Measurements from ENCODE around the gene BRD1. TPM values are rescaled to one million over a fixed set of nuclear protein-coding genes. Genes with fewer than 3 reads are reported as not detected.

The BRD1 gene
- total RNA-seq, 3 donors from 2014 or later = 33.4 to 51.3 (median 48.4) TPM

DNA sequence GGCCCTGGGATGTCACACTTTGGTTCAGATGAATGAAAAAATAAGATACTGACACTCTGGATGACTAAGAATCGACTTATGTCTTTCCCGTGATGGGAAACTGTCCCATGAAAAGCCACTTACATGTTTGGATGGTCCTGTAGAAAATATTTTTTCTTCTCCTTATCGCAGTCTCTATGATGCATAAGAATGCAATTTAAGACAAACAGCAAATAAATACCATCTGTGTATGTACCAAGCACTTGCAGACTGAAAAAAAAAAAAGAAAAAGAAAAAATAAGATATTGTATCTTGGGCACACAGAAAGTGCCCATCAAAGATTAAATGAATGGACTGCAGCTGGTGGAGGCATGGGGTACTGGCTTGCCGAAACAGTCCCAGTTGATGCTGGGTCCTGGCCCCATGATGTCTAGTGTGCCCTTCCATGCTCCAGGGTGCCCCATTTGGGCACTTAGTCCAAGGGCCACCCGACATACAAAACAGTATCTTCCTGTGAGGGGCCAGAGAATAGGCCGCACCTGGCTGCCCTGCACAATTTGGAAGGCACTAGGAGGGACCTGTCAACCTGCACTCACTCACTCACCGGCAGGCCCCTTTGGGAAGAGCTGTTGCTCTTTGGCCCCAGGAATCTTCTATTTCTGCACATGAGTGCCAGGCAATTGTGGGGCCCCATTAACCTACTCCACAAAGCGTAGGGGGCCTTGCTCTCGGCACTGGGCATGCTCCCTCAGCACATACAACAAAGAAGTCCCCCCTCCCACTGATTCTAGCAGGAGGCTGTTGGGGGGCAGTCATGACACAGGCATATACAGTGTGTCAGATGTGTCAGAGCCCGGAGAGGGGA, 23.5 kb upstream of the BRD1 start:
- ATAC-seq (no peak), DNase-seq (no peak)
- Histone ChIP-seq H3K4me3 (no peak overlapping the region), H3K4me1 (ENCODE audit: low read depth) (peaks cover 25% of the 10 kb centered on the region), H3K36me3 (ENCODE audit: low read depth) (no peaks in the 10 kb centered on the region), H3K9me3 (no peaks in the 10 kb centered on the region)
- intact Hi-C loops (cut with DNase I, micrococcal nuclease) = no loop called here
- TF ChIP-seq, protein P1, sequence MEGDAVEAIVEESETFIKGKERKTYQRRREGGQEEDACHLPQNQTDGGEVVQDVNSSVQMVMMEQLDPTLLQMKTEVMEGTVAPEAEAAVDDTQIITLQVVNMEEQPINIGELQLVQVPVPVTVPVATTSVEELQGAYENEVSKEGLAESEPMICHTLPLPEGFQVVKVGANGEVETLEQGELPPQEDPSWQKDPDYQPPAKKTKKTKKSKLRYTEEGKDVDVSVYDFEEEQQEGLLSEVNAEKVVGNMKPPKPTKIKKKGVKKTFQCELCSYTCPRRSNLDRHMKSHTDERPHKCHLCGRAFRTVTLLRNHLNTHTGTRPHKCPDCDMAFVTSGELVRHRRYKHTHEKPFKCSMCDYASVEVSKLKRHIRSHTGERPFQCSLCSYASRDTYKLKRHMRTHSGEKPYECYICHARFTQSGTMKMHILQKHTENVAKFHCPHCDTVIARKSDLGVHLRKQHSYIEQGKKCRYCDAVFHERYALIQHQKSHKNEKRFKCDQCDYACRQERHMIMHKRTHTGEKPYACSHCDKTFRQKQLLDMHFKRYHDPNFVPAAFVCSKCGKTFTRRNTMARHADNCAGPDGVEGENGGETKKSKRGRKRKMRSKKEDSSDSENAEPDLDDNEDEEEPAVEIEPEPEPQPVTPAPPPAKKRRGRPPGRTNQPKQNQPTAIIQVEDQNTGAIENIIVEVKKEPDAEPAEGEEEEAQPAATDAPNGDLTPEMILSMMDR (IDR thresholded peaks at IDR 0.05) = no peak

- TF ChIP-seq, protein P1 (IDR thresholded peaks at IDR 0.05) = no peak
- no peak overlapping the region for H3K4me3 ChIP-seq
- no peak for ATAC-seq
- DNase-seq = peak in 1 of 3 donors; percentile 37
- no peaks in the 10 kb centered on the region for H3K9me3 ChIP-seq
- intact Hi-C loops (cut with DNase I, micrococcal nuclease) = no loop called here
- H3K36me3 ChIP-seq (ENCODE audit: low read depth) = no peaks in the 10 kb centered on the region
- H3K4me1 ChIP-seq (ENCODE audit: low read depth) = peaks cover 16% of the 10 kb centered on the region
These were observed 22.6 kb upstream of the BRD1 start for GRCh38 chr22:49850021-49850911.

DNA sequence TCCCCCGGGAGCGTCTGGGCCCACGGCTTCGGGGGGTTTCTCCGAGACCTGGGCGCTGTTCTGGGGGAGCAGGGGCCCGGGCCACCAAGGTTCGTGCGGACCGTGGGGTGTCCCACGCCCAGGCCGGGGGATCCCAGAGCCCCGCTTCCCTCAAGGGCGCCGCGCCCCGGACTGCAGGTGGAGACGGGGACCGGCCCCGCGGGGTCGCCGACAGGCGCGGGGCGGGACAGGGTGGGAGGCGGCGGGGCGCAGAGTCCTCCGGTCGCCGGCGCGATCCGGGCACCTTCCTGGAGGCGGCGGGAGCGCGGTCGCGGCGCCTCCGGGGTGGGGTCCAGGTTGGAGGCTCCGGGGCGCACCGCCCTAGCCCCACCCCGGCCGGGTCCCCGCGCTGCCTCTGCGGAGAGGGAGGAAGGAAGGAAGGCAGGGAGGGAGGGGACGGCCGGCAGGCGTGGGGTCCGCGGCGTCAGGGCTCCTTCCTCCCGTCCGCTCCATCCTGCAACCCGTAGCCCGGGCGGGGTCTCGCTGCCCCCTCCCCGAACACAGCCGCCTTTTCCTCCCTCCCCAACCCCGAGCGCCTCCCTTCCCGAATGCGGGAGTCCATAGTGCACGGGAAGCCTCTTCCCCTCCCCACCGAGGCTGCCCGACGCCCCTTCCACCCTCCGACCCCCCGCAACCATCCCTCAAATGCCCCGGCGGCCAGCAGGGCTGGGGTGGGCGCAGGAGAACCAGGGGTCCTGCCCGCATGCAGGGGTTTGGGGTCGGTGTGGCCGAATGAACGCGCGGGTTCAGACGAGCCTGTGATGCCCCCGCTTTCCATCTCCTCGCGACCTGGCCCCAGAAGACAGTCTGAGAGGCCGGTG, 21.7 kb upstream of the BRD1 start:
- peak in 1 of 3 donors; percentile 50 for DNase-seq
- H3K36me3 ChIP-seq (ENCODE audit: low read depth) = no peaks in the 10 kb centered on the region
- H3K4me3 ChIP-seq = no peak overlapping the region
- ATAC-seq = no peak
- intact Hi-C loops (cut with DNase I, micrococcal nuclease) = no loop called here
- no peaks in the 10 kb centered on the region for H3K9me3 ChIP-seq
- TF ChIP-seq, protein P1 (IDR thresholded peaks at IDR 0.05) = no peak
- H3K4me1 ChIP-seq (ENCODE audit: low read depth) = peaks cover 15% of the 10 kb centered on the region

- Histone ChIP-seq H3K36me3 (ENCODE audit: low read depth) (no peaks in the 10 kb centered on the region), H3K9me3 (no peaks in the 10 kb centered on the region), H3K4me3 (no peak overlapping the region), H3K4me1 (ENCODE audit: low read depth) (peaks cover 15% of the 10 kb centered on the region)
- DNase-seq = no peak
- intact Hi-C loops (cut with DNase I, micrococcal nuclease) = no loop called here
- TF ChIP-seq, protein P1 (IDR thresholded peaks at IDR 0.05) = no peak
- ATAC-seq = no peak
These were observed 21.1 kb upstream of the BRD1 start for GRCh38 chr22:49848690-49849160.

Measured in mucosa of descending colon (tissue), 3 donors.